Tibial nerve (tissue), 3 donors: ENCODE measurements around the gene CEACAM19.

ENCODE experiments used
- CTCF ChIP-seq, 5 experiments: fragments of 200-600 bp in 3 of 5; fragments of 450-650 bp in 2 of 5; sonication (generic) in 3 of 5; IDR thresholded peaks; one replicate each; pipeline ENCODE4 v1.5.1; 2016 to 2019; ENCODE audit warnings: antibody characterized with exemption in 5 of 5, mild to moderate bottlenecking in 3 of 5, moderate library complexity in 2 of 5
- POLR2A ChIP-seq, 2 donors: fragments of 450-650 bp; IDR thresholded peaks; one replicate each; pipeline ENCODE4 v1.6.1; 2017; ENCODE audit warnings: antibody characterized with exemption in 2 of 2, mild to moderate bottlenecking in 2 of 2, moderate library complexity in 2 of 2

DNA sequence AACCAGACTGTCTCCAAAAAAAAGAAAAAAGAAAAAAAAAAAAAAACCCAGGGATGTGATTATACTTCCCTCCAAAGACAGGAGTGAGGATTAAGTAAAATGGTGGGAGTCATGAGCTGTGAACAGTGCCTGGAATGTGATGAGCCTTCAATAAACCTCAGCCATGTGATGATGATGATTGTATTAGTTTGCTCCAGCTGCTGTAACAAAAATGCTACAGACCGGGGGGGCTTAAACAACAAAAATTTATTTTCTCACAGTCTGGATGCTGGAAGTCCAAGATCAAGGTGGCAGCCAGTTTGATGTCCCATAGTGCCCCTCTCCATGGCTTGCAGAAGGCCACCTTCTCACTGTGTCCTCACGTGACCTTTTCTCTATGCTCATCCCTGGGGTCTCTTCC lies 36.5 kb upstream of the CEACAM19 start:
- TF ChIP-seq CTCF (IDR thresholded peaks at IDR 0.05) = no peak
- TF ChIP-seq POLR2A (IDR thresholded peaks at IDR 0.05) = no peak
